Coronary artery (tissue), 2 donors: ENCODE results near the gene MGMT.

Experiments
- DNase-seq: peaks from one replicate; pipeline ENCODE4 v3.0.0-alpha.2; 2017; ENCODE audit warnings: low spot score
- H3K27ac ChIP-seq, 2 donors: fragments of 200-600 bp; sonication (generic); one replicate each; pipeline ENCODE4 v1.5.1; 2016 to 2019
- H3K4me3 ChIP-seq: fragments of 200-600 bp; sonication (generic); 2 replicates; pipeline ENCODE4 v1.5.1; 2016; ENCODE audit warnings: mild to moderate bottlenecking, moderate library complexity
- TF ChIP-seq, protein P1 (sequence below): fragments of 200-600 bp; sonication (generic); IDR thresholded peaks from one replicate; pipeline ENCODE4 v1.5.1; 2019; ENCODE audit warnings: antibody characterized with exemption

MGMT gene

DNA sequence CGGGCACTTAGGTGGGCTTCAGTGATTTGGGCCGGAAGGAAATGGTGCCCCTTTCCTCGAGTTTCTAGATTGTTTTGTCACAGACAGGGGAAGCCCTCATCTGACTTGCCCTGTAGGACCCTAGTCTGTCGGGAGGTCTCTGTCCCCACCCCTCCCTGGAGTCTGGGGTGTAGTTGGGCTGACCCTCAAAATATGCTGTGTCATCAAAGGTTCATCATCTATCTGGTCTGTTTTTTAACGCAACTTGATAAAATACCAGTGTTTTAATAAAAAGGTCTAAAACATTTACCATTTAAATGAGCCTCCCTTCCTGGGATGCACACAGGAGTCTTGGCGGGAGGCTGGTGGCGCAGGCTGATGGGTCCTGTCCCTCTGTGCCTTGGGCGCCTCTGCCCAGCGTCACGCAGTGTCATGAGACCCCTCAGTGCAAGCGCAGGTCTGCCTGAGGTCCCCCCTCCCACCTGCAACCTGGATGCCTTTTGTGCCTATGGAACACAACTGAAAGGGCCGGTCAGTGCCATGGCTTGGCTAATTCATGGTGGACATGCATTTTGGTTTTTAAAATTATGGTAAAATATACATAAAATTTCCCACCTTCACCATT, 146.4 kb downstream of the MGMT start:
- TF ChIP-seq, protein P1, sequence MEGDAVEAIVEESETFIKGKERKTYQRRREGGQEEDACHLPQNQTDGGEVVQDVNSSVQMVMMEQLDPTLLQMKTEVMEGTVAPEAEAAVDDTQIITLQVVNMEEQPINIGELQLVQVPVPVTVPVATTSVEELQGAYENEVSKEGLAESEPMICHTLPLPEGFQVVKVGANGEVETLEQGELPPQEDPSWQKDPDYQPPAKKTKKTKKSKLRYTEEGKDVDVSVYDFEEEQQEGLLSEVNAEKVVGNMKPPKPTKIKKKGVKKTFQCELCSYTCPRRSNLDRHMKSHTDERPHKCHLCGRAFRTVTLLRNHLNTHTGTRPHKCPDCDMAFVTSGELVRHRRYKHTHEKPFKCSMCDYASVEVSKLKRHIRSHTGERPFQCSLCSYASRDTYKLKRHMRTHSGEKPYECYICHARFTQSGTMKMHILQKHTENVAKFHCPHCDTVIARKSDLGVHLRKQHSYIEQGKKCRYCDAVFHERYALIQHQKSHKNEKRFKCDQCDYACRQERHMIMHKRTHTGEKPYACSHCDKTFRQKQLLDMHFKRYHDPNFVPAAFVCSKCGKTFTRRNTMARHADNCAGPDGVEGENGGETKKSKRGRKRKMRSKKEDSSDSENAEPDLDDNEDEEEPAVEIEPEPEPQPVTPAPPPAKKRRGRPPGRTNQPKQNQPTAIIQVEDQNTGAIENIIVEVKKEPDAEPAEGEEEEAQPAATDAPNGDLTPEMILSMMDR = no peak
- DNase-seq = peak; percentile 59
- Histone ChIP-seq H3K4me3 (no peak overlapping the region), H3K27ac (no peak overlapping the region)

DNA sequence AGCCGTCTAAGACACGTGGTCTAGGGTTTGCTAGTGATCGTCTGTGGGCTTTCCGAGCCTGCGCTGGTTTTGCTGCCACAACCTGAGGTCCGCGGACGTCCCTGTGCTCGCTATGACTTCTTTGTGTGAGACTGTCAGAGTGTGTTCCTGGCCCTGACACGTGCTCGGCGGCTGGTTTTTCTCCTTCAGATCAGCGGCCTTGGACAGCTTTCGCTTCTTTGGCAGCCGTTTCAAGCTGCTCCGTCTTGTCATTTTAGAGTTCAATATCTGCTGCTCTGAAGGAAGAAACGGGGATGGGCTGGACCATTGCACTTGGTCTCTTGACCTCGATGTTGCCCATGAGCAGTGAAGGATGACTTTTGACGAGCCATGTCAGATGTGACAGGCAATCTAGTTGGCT, 147.3 kb downstream of the MGMT start:
- DNase-seq = peak; percentile 52
- H3K27ac ChIP-seq = no peak overlapping the region
- TF ChIP-seq, protein P1 = no peak

GRCh38 chr10:129615381-129615780, 148.3 kb downstream of the MGMT start:
- peak; percentile 29 for DNase-seq
- Histone ChIP-seq H3K4me3 (no peak overlapping the region), H3K27ac (no peak overlapping the region)
- TF ChIP-seq, protein P1 = no peak

More for the DNA sequence above, 147.3 kb downstream of the MGMT start:
- H3K4me3 ChIP-seq = no peak overlapping the region

DNA sequence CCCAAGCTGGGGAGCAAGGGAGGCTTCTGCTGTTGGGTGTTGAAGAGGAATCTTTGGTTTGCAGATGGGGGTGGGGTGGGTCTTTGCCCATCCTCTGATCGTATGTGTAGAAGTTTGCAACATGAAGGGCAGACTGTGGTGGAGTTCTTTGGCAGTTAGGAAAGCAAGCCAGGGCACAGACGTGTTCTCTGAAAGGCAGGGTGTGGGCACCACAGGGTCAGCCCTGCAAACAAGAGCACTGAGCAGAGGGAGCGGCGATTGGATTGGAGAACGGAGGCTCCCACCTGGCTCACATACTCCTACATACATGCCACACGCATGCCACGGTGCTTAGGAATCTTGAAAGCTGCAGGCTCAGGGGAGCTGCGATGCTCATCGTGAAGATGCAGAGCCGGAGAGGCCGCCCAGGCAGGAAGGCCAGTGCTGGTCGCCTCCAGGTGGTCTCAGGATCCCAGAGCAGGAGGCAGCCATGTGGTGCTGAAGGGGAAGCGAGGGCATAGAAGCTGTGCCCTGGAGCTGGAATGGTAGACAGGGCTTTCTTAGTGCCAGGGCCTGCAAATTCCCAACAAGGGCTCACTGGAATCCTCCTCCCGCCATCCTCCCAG, 149.0 kb downstream of the MGMT start:
- no peak overlapping the region for H3K4me3 ChIP-seq
- no peak overlapping the region for H3K27ac ChIP-seq
- TF ChIP-seq, protein P1 = no peak
- DNase-seq = peak; percentile 53

- peak; percentile 55 for DNase-seq
- no peak overlapping the region for H3K27ac ChIP-seq
- H3K4me3 ChIP-seq = no peak overlapping the region
- TF ChIP-seq, protein P1 = no peak
These were observed 150.7 kb downstream of the MGMT start for GRCh38 chr10:129617768-129618167.

GRCh38 chr10:129621062-129621461, 154.0 kb downstream of the MGMT start:
- TF ChIP-seq, protein P1 = no peak
- no peak overlapping the region for H3K4me3 ChIP-seq
- no peak overlapping the region for H3K27ac ChIP-seq
- no peak for DNase-seq

- TF ChIP-seq, protein P1 = no peak
- Histone ChIP-seq H3K27ac (no peak overlapping the region), H3K4me3 (no peak overlapping the region)
- DNase-seq = no peak
These were observed 154.7 kb downstream of the MGMT start for GRCh38 chr10:129621693-129622092.
